Measurements from ENCODE around the gene DCTD. TPM values are rescaled to one million over a fixed set of nuclear protein-coding genes. Genes with fewer than 3 reads are reported as not detected.

Gene DCTD
- total and polyA plus RNA-seq, 7 donors: 30.5 to 63.4 (median 47.3) TPM

DNA sequence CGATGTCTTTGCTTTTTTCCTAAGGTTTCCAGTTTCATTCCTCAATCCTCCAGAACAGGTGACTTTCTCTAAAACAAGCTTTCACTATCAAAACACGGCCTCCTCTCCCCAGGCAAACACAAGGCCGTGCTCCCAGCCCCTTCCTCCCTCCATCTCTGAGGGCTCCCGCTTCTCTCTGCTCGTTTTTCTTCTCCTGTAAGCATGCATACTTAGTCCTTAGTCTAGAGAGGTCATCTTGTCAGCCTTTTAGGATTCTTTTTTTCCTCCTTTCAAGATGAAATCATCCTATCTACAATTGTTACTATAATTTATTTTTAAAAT, 18.7 kb downstream of the DCTD start:
- H3K36me3 ChIP-seq (ENCODE audit: insufficient read depth in 1 of 2, low read depth in 1 of 2): peaks cover 0 to 77% of the 10 kb centered on the region in 2 donors
- intact Hi-C loops (cut with DNase I): no loop called here
- no peaks in the 10 kb centered on the region for H3K4me1 ChIP-seq
- DNase-seq (no peak), ATAC-seq (no peak)
- no peaks in the 10 kb centered on the region for H3K9me3 ChIP-seq
- no peak overlapping the region for H3K27ac ChIP-seq
- no peaks in the 10 kb centered on the region for H3K27me3 ChIP-seq (ENCODE audit: insufficient read depth in 3 of 3, low read length in 2 of 3)
- TF ChIP-seq CTCF (IDR thresholded peaks at IDR 0.05): no peak
- WGBS, 3 donors: 72 to 77% (median 77%) methylated on average over 5 of the region's 5 CpGs
- no peak overlapping the region for H3K4me3 ChIP-seq

DNA sequence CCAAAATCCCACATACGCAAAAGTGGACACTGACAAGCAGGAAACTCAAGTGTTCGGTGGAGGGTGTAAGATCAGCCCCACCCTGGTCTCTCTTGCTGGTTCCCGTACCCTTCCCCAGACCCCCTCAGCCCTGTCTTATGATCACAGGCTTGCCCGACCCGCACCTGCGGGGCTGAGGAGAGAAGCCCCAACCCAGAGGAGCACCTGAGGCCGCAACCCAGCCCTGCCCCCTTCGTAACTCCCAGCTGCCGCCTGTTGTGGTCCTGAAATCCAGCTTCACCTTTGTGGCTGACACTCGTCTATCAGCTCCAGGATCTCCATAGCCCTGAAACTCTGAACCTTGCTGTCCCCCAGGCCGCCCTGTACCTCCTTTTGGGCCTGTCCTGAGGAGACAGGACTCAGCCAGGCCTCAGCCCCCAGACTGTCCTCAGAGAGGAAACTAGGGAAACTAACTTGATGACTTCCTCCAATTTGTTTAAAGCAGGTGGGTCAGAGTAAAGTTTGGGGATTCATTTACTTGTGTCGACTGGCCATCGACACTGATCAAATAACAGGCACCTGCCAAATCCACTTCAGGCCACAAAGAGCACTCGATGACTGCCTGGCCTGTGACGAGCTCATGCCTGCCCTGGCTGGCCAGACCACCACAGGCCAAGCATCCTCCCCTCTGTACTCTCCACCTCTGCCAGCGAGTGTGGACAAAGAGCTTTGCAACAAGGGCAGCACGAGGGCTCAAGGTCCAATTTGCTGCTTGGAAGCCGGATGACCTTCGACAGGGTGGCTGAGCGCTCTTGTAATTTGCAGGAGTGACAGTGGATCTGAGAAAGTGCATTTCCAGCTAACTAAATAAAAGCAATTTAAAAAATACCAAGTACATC, 19.3 kb downstream of the DCTD start:
- no peak for ATAC-seq
- H3K36me3 ChIP-seq (ENCODE audit: insufficient read depth in 1 of 2, low read depth in 1 of 2): peaks cover 0 to 77% of the 10 kb centered on the region in 2 donors
- H3K27me3 ChIP-seq (ENCODE audit: insufficient read depth in 3 of 3, low read length in 2 of 3): no peaks in the 10 kb centered on the region
- no peak for TF ChIP-seq CTCF (IDR thresholded peaks at IDR 0.05)
- no peaks in the 10 kb centered on the region for H3K4me1 ChIP-seq
- WGBS, 3 donors: 84 to 87% (median 85%) methylated on average over 20 of the region's 20 CpGs
- no peak overlapping the region for H3K27ac ChIP-seq
- no peak overlapping the region for H3K4me3 ChIP-seq
- no peak for DNase-seq
- no peaks in the 10 kb centered on the region for H3K9me3 ChIP-seq
- intact Hi-C loops (cut with DNase I): no loop called here

DNA sequence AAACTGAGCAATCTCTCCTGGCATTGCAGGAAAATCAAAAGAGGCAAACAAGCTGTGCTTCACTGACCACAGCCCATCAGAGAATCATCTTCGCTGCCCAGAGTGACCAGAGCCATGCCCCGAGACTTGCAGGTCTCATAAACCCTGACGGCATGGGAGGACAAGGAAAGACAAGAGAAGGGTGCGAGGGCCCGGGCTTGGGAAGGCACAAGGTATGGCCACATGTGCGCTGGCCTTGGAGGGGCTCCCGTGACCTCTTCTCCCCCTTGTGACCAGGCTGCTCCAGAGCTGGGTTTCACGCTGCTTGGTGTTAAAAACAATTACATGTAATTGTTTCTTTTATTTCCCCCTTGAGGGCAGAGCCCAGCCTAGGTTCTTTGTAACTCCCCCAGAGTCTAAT, 20.8 kb downstream of the DCTD start:
- DNase-seq (no peak), ATAC-seq (no peak)
- Histone ChIP-seq H3K9me3 (no peaks in the 10 kb centered on the region), H3K36me3 (ENCODE audit: insufficient read depth in 1 of 2, low read depth in 1 of 2) (peaks cover 0 to 79% of the 10 kb centered on the region in 2 donors), H3K27me3 (ENCODE audit: insufficient read depth in 3 of 3, low read length in 2 of 3) (no peaks in the 10 kb centered on the region), H3K4me1 (no peaks in the 10 kb centered on the region), H3K4me3 (no peak overlapping the region), H3K27ac (no peak overlapping the region)
- WGBS, 3 donors: 86 to 96% (median 96%) methylated on average over 8 of the region's 8 CpGs
- TF ChIP-seq CTCF (IDR thresholded peaks at IDR 0.05): no peak
- intact Hi-C loops (cut with DNase I): no loop called here

- Histone ChIP-seq H3K4me1 (no peaks in the 10 kb centered on the region), H3K9me3 (no peaks in the 10 kb centered on the region), H3K27ac (no peak overlapping the region), H3K4me3 (no peak overlapping the region), H3K36me3 (ENCODE audit: insufficient read depth in 1 of 2, low read depth in 1 of 2) (peaks cover 0 to 85% of the 10 kb centered on the region in 2 donors), H3K27me3 (ENCODE audit: insufficient read depth in 3 of 3, low read length in 2 of 3) (no peaks in the 10 kb centered on the region)
- no peak for DNase-seq
- WGBS, 3 donors: 84 to 89% (median 86%) methylated on average over 12 of the region's 12 CpGs
- no peak for ATAC-seq
- no peak for TF ChIP-seq CTCF (IDR thresholded peaks at IDR 0.05)
- intact Hi-C loops (cut with DNase I): no loop called here
These were observed 21.3 kb downstream of the DCTD start for GRCh38 chr4:182895791-182896292.

Measured in psoas muscle (tissue), 8 donors.